MCF 10A (cell line): ENCODE results near the gene FGF14. TPM values are rescaled to one million over a fixed set of nuclear protein-coding genes. Genes with fewer than 3 reads are reported as not detected.

Source experiments
- BruUV-seq: library from RNA; stranded (reverse); fragments of 400-500 nt; replicated peaks from 2 replicates; lab custom pipeline; 2021; lab: Mats Ljungman, UMichigan
- CTCF ChIA-PET: fragments of 300-600 bp; sonication (Branson Sonifier 250); formaldehyde crosslinking; extraction: SDS; loops from one replicate; lab custom pipeline; 2021; ENCODE audit warnings: antibody characterized with exemption, inconsistent platforms; lab: Yijun Ruan, JAX
- POLR2A ChIA-PET: fragments of 300-600, 350-650 bp; sonication (Branson Sonifier 250); formaldehyde crosslinking; extraction: SDS; loops from one replicate; lab custom pipeline; 2020; ENCODE audit warnings: antibody characterized with exemption, inconsistent platforms; lab: Yijun Ruan, JAX
- DNase-seq: peaks from one replicate; pipeline ENCODE4 v3.0.0-alpha.2; 2018; ENCODE audit not compliant: unreplicated experiment
- H3K27ac Mint-ChIP-seq: one replicate; pipeline ENCODE4 v1.8.0; 2022; ENCODE audit warnings: mild to moderate bottlenecking, low read depth, mixed read lengths; ENCODE audit not compliant: unreplicated experiment
- H3K27me3 Mint-ChIP-seq: one replicate; pipeline ENCODE4 v1.8.0; 2022; ENCODE audit warnings: mixed read lengths; ENCODE audit not compliant: insufficient read depth, unreplicated experiment
- H3K36me3 Mint-ChIP-seq: one replicate; pipeline ENCODE4 v1.8.0; 2022; ENCODE audit warnings: mild to moderate bottlenecking, moderate library complexity, mixed read lengths; ENCODE audit not compliant: insufficient read depth, unreplicated experiment
- H3K4me1 Mint-ChIP-seq: one replicate; pipeline ENCODE4 v1.8.0; 2022; ENCODE audit warnings: mixed read lengths; ENCODE audit not compliant: insufficient read depth, unreplicated experiment
- H3K4me3 Mint-ChIP-seq: one replicate; pipeline ENCODE4 v1.8.0; 2022; ENCODE audit warnings: mild to moderate bottlenecking, moderate library complexity, mixed read lengths; ENCODE audit not compliant: unreplicated experiment
- H3K9me3 Mint-ChIP-seq: one replicate; pipeline ENCODE4 v1.8.0; 2022; ENCODE audit warnings: mixed read lengths; ENCODE audit not compliant: unreplicated experiment
- intact Hi-C: fragments of 100-400 bp; cut with micrococcal nuclease; formaldehyde crosslinking; loops from 2 replicates; pipeline ENCODE4 v1.14.1; 2022
- total RNA-seq: library from RNA; stranded (reverse); gene quantifications from 2 replicates; pipeline ENCODE4 v1.2.3, GENCODE V29; 2022
- TF ChIP-seq, protein P1 (sequence below): fragments of 200-600 bp; IDR thresholded peaks from one replicate; pipeline ENCODE4 v1.8.0; 2022; ENCODE audit warnings: antibody characterized with exemption, mild to moderate bottlenecking; ENCODE audit not compliant: unreplicated experiment

The FGF14 gene
- total RNA-seq, 1 experiment from 2014 or later = not detected

- Mint-ChIP-seq H3K27me3 (no peaks in the 10 kb centered on the region), H3K4me1 (peaks cover 52% of the 10 kb centered on the region), H3K4me3 (no peak overlapping the region), H3K36me3 (no peaks in the 10 kb centered on the region), H3K27ac (no peak overlapping the region), H3K9me3 (no peaks in the 10 kb centered on the region)
- ChIA-PET CTCF (interaction anchor here (0.9 to 1.5 kb wide), 3 partner anchors 9 to 562 kb away, joined by 3 to 5 read pairs (median 4); no protein-coding TSS in a partner anchor), POLR2A (interaction anchor here (0.8 kb wide), 1 partner anchor 47 kb away, joined by 3 read pairs; no protein-coding TSS in a partner anchor)
- BruUV-seq = no TSS peak
- intact Hi-C loops = no loop called here
- TF ChIP-seq, protein P1, sequence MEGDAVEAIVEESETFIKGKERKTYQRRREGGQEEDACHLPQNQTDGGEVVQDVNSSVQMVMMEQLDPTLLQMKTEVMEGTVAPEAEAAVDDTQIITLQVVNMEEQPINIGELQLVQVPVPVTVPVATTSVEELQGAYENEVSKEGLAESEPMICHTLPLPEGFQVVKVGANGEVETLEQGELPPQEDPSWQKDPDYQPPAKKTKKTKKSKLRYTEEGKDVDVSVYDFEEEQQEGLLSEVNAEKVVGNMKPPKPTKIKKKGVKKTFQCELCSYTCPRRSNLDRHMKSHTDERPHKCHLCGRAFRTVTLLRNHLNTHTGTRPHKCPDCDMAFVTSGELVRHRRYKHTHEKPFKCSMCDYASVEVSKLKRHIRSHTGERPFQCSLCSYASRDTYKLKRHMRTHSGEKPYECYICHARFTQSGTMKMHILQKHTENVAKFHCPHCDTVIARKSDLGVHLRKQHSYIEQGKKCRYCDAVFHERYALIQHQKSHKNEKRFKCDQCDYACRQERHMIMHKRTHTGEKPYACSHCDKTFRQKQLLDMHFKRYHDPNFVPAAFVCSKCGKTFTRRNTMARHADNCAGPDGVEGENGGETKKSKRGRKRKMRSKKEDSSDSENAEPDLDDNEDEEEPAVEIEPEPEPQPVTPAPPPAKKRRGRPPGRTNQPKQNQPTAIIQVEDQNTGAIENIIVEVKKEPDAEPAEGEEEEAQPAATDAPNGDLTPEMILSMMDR = no peak
- no peak for DNase-seq
Measured at GRCh38 chr13:101703838-101704237, 698.0 kb downstream of the FGF14 start.

DNA sequence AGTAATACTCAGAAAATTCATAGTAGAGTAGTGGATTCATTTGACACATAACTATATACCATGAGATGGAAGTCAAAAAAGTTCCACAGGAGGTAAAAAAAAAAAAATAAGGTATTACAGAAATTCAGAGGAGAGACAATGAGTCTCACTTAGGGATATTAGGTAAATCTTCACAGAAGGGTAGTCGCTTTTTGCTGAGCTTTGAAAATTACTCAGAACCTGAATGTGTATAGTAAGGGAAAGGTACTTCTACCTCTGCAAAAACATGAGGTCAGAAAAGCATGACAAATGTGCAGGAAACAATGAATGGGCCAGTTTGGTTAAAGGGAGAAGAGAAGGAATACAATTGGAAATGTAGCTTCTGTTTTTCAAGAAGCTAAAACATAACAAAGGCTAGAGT is 698.8 kb downstream of the FGF14 start:
- POLR2A ChIA-PET = interaction anchor here (0.8 kb wide), 1 partner anchor 48 kb away, joined by 3 read pairs; no protein-coding TSS in a partner anchor
- no peaks in the 10 kb centered on the region for H3K9me3 Mint-ChIP-seq
- intact Hi-C loops = no loop called here
- TF ChIP-seq, protein P1 = no peak
- H3K36me3 Mint-ChIP-seq = no peaks in the 10 kb centered on the region
- CTCF ChIA-PET = interaction anchor here (0.9 to 1.5 kb wide), 3 partner anchors 8 to 561 kb away, joined by 3 to 5 read pairs (median 4); no protein-coding TSS in a partner anchor
- no TSS peak for BruUV-seq
- no peaks in the 10 kb centered on the region for H3K27me3 Mint-ChIP-seq
- DNase-seq = no peak
- no peak overlapping the region for H3K27ac Mint-ChIP-seq
- peaks cover 57% of the 10 kb centered on the region for H3K4me1 Mint-ChIP-seq
- no peak overlapping the region for H3K4me3 Mint-ChIP-seq

DNA sequence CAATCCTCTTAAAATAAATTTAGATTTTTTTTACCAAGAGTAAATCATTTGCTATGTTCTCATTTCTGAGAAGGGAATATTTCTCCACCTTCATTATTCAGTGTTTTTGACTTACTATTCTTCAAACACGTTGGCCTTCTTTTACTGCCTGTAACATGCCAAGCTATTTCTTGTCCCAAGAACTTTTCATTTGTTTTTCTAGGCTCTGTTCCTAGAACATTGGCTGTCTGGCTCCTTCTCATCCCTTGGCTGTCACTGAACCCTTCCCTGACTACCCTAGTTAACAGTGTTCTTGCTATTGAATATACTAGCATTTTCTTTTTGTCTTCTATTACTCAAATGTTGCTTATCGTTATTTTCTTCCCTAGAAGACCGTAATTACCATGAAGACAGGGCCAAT is 701.2 kb downstream of the FGF14 start:
- TF ChIP-seq, protein P1 = no peak
- H3K27ac Mint-ChIP-seq = peak overlapping the region; percentile 94
- H3K9me3 Mint-ChIP-seq = no peaks in the 10 kb centered on the region
- ChIA-PET CTCF (interaction anchor here (0.7 to 2.1 kb wide), 3 partner anchors 57 to 186 kb away, joined by 3 to 10 read pairs (median 4); no protein-coding TSS in a partner anchor), POLR2A (interaction anchor here (0.6 to 1.9 kb wide), 5 partner anchors 13 to 562 kb away, joined by 3 to 18 read pairs (median 3); no protein-coding TSS in a partner anchor)
- intact Hi-C loops = no loop called here
- H3K4me1 Mint-ChIP-seq = peaks cover 41% of the 10 kb centered on the region
- DNase-seq = peak; percentile 72
- H3K4me3 Mint-ChIP-seq = no peak overlapping the region
- no peaks in the 10 kb centered on the region for H3K36me3 Mint-ChIP-seq
- no peaks in the 10 kb centered on the region for H3K27me3 Mint-ChIP-seq
- TSS peak; percentile 76 for BruUV-seq

GRCh38 chr13:101698400-101698799 is 703.4 kb downstream of the FGF14 start:
- Mint-ChIP-seq H3K36me3 (no peaks in the 10 kb centered on the region), H3K27me3 (no peaks in the 10 kb centered on the region), H3K4me3 (no peak overlapping the region), H3K9me3 (no peaks in the 10 kb centered on the region), H3K27ac (no peak overlapping the region), H3K4me1 (peaks cover 37% of the 10 kb centered on the region)
- POLR2A ChIA-PET = no interaction called here
- DNase-seq = peak; percentile 12
- BruUV-seq = no TSS peak
- intact Hi-C loops = no loop called here
- CTCF ChIA-PET = no interaction called here
- TF ChIP-seq, protein P1 = no peak
